Uterus (tissue), 4 donors: ENCODE results near the gene PARD6A. TPM values are rescaled to one million over a fixed set of nuclear protein-coding genes. Genes with fewer than 3 reads are reported as not detected.

Source experiments
- DNase-seq, 2 donors: peaks; one replicate each; pipeline ENCODE4 v3.0.0-alpha.2; 2019 to 2020
- H3K27ac ChIP-seq, 2 donors: fragments of 200-600 bp; sonication (generic); 1 replicate in 1 of 2; 2 replicates in 1 of 2; pipeline ENCODE4 v1.5.1; 2016 to 2018
- H3K27me3 ChIP-seq, 2 donors: fragments of 200-600 bp; sonication (generic); one replicate each; pipeline ENCODE4 v1.5.1; 2018 to 2019; ENCODE audit warnings: control low read depth in 1 of 2
- H3K36me3 ChIP-seq, 2 donors: fragments of 200-600 bp; sonication (generic); one replicate each; pipeline ENCODE4 v1.5.1; 2019; ENCODE audit warnings: control low read depth in 1 of 2
- H3K4me1 ChIP-seq, 2 donors: fragments of 200-600 bp; sonication (generic); one replicate each; pipeline ENCODE4 v1.5.1; 2018 to 2019; ENCODE audit warnings: control low read depth in 1 of 2
- H3K4me3 ChIP-seq, 2 donors: fragments of 200-600 bp; sonication (generic); 1 replicate in 1 of 2; 2 replicates in 1 of 2; pipeline ENCODE4 v1.5.1; 2018 to 2019; ENCODE audit warnings: mild to moderate bottlenecking in 1 of 2
- H3K9me3 ChIP-seq, 2 donors: fragments of 200-600 bp; sonication (generic); one replicate each; pipeline ENCODE4 v1.5.1; 2019; ENCODE audit warnings: control low read depth in 1 of 2
- CTCF ChIP-seq, 4 experiments: fragments of 200-600 bp in 2 of 4; fragments of 450-650 bp in 2 of 4; sonication (generic) in 2 of 4; IDR thresholded peaks; one replicate each; pipeline ENCODE4 v1.5.1; 2016 to 2019; ENCODE audit warnings: antibody characterized with exemption in 4 of 4, mild to moderate bottlenecking in 2 of 4, moderate library complexity in 1 of 4
- POLR2A ChIP-seq, 2 donors: fragments of 450-650 bp; IDR thresholded peaks; one replicate each; pipeline ENCODE4 v1.6.1; 2016; ENCODE audit warnings: antibody characterized with exemption in 2 of 2, mild to moderate bottlenecking in 1 of 2, moderate library complexity in 1 of 2
- intact Hi-C: fragments of 100-400 bp; cut with DNase I; formaldehyde crosslinking; loops from one replicate; pipeline ENCODE4 v1.15.1; 2023; ENCODE audit warnings: low total_unique reads
- total RNA-seq, 4 donors: library from RNA; depleted of rRNA in 3 of 4; stranded (reverse); fragments of >200 nt in 3 of 4; gene quantifications; one replicate each; pipeline versions ENCODE4 v1.1.0 to v1.2.4, GENCODE V29; 2014 to 2023
- donor health status: DM: yes; HTN: yes; CAD: no.

The PARD6A gene
- total RNA-seq, 4 donors from 2014 or later, result 1.6 to 32.9 (median 7.9) TPM; not detected in 1

DNA sequence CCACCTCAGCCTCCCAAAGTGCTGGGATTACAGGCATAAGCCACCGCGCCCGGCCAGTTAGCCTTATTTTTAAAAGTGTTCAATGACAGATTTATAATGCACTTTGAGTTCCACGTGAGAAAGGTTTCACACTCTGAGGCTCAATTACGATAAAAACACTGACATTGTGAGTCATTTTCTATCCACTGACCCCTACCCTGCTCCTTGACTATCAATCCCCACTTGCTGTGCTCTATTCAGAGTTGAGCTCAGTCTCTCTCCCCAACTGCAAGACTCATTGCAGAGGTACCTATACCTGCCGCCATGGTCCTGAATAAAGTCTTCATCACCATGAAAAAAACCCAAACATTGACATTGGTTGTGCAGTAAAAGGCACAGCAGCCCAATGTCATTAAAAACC is 49.8 kb downstream of the PARD6A start:
- no peak overlapping the region for H3K27ac ChIP-seq
- DNase-seq, result no peak
- intact Hi-C loops, result no loop called here

More for the DNA sequence above, 49.8 kb downstream of the PARD6A start:
- Histone ChIP-seq H3K4me1 (no peaks in the 10 kb centered on the region), H3K9me3 (no peaks in the 10 kb centered on the region), H3K36me3 (no peaks in the 10 kb centered on the region), H3K4me3 (no peak overlapping the region), H3K27me3 (no peaks in the 10 kb centered on the region)
- TF ChIP-seq POLR2A (IDR thresholded peaks at IDR 0.05), result no peak
- no peak for TF ChIP-seq CTCF (IDR thresholded peaks at IDR 0.05)

Other genes with a start within 250 kb of the PARD6A start
- 10 to 100 TPM; 14.7 to 30.6 (median 25.6) TPM for gene ZDHHC1, start 244.5 kb upstream of the PARD6A start, total RNA-seq
- gene HSD11B2, start 229.8 kb upstream of the PARD6A start, total RNA-seq, result 10 to 100 TPM in 2 of 4 donors, 1 to 10 TPM in 2; 1.2 to 82.1 (median 9.7) TPM
- 100 to 1,000 TPM in 2 of 4 donors, 10 to 100 TPM in 2; 67.4 to 243 (median 100) TPM for gene ATP6V0D1, start 179.8 kb upstream of the PARD6A start, total RNA-seq
- gene AGRP, start 177.4 kb upstream of the PARD6A start, total RNA-seq, result not detected
- gene RIPOR1, start 132.1 kb upstream of the PARD6A start, total RNA-seq, result 100 to 1,000 TPM in 1 of 4 donors, 10 to 100 TPM in 3; 48.2 to 137 (median 57.4) TPM
- gene CTCF, start 98.4 kb upstream of the PARD6A start, total RNA-seq, result 10 to 100 TPM; 24.8 to 54.1 (median 43.7) TPM
- gene CARMIL2, start 15.8 kb upstream of the PARD6A start, total RNA-seq, result 1 to 10 TPM in 1 of 4 donors, under 1 TPM in 2, not detected in 1; 0.41 to 1.2 (median 0.51) TPM
- 10 to 100 TPM; 17.8 to 33.4 (median 29.8) TPM for gene ACD, start 700 bp upstream of the PARD6A start, total RNA-seq
- gene ENKD1, start 5.8 kb downstream of the PARD6A start, total RNA-seq, result 10 to 100 TPM in 3 of 4 donors, 1 to 10 TPM in 1; 4.1 to 22.4 (median 13.7) TPM
- 1 to 10 TPM in 3 of 4 donors, not detected in 1; 5.3 to 8.6 (median 6.9) TPM for gene C16orf86, start 5.9 kb downstream of the PARD6A start, total RNA-seq
- gene GFOD2, start 58.4 kb downstream of the PARD6A start, total RNA-seq, result 10 to 100 TPM; 11.0 to 28.5 (median 26.3) TPM
- 10 to 100 TPM in 1 of 4 donors, 1 to 10 TPM in 3; 4.9 to 22.7 (median 8.5) TPM for gene RANBP10, start 145.6 kb downstream of the PARD6A start, total RNA-seq
- gene TSNAXIP1, start 145.9 kb downstream of the PARD6A start, total RNA-seq, result 1 to 10 TPM; 2.7 to 4.9 (median 3.6) TPM
- gene THAP11, start 181.4 kb downstream of the PARD6A start, total RNA-seq, result 100 to 1,000 TPM in 1 of 4 donors, 10 to 100 TPM in 3; 43.3 to 105 (median 57.6) TPM
- 10 to 100 TPM; 43.8 to 76.1 (median 65.4) TPM for gene NUTF2, start 186.0 kb downstream of the PARD6A start, total RNA-seq
- gene CENPT, start 186.7 kb downstream of the PARD6A start, total RNA-seq, result 10 to 100 TPM; 29.4 to 70.2 (median 52.8) TPM
- gene EDC4, start 212.1 kb downstream of the PARD6A start, total RNA-seq, result 10 to 100 TPM; 19.4 to 63.7 (median 50.7) TPM
- gene NRN1L, start 223.9 kb downstream of the PARD6A start, total RNA-seq, result 1 to 10 TPM in 1 of 4 donors, not detected in 3; 2.1 TPM
- gene PSKH1, start 232.3 kb downstream of the PARD6A start, total RNA-seq, result 10 to 100 TPM in 3 of 4 donors, 1 to 10 TPM in 1; 3.1 to 34.3 (median 24.5) TPM